Liver (tissue), 9 donors: ENCODE results near the gene MYL7. TPM values are rescaled to one million over a fixed set of nuclear protein-coding genes. Genes with fewer than 3 reads are reported as not detected.

Experiments
- DNase-seq: peaks from one replicate; pipeline ENCODE4 v3.0.0-alpha.2; 2017; ENCODE audit warnings: low spot score
- H3K27ac ChIP-seq, 2 donors: one replicate each; pipeline ENCODE4 v1.7.0; 2013; ENCODE audit warnings: inconsistent platforms in 2 of 2, low read length in 2 of 2, control low read depth in 1 of 2, low read depth in 1 of 2, mild to moderate bottlenecking in 1 of 2
- H3K27me3 ChIP-seq, 4 donors: one replicate each; pipeline versions ENCODE4 v1.6.1 to v1.7.0; 2013; ENCODE audit warnings: low read length in 3 of 4, inconsistent platforms in 1 of 4, mild to moderate bottlenecking in 1 of 4, moderate library complexity in 1 of 4; ENCODE audit not compliant: control insufficient read depth in 4 of 4, insufficient read depth in 4 of 4
- H3K36me3 ChIP-seq, 4 donors: one replicate each; pipeline versions ENCODE4 v1.6.1 to v1.7.0; 2013; ENCODE audit warnings: low read length in 3 of 4, mild to moderate bottlenecking in 3 of 4, low read depth in 1 of 4, moderate library complexity in 1 of 4; ENCODE audit not compliant: control insufficient read depth in 4 of 4, insufficient read depth in 3 of 4
- H3K4me1 ChIP-seq, 4 donors: one replicate each; pipeline versions ENCODE4 v1.6.1 to v1.7.0; 2013; ENCODE audit warnings: low read length in 3 of 4, mild to moderate bottlenecking in 3 of 4, moderate library complexity in 1 of 4; ENCODE audit not compliant: control insufficient read depth in 4 of 4, insufficient read depth in 4 of 4
- H3K4me3 ChIP-seq, 3 donors: one replicate each; pipeline versions ENCODE4 v1.6.1 to v1.7.0; 2013; ENCODE audit warnings: low read length in 3 of 3, control low read depth in 1 of 3, low read depth in 1 of 3, mild to moderate bottlenecking in 1 of 3
- H3K9ac ChIP-seq, 2 donors: one replicate each; pipeline ENCODE4 v1.7.0; 2013; ENCODE audit warnings: low read length in 2 of 2, mild to moderate bottlenecking in 2 of 2, moderate library complexity in 2 of 2, control low read depth in 1 of 2, low read depth in 1 of 2
- H3K9me3 ChIP-seq, 4 donors: one replicate each; pipeline versions ENCODE4 v1.6.1 to v1.7.0; 2013; ENCODE audit warnings: low read length in 3 of 4; ENCODE audit not compliant: control insufficient read depth in 4 of 4
- ATF3 ChIP-seq: IDR thresholded peaks from 2 replicates; pipeline ENCODE4 v1.6.1; 2016; ENCODE audit warnings: antibody characterized with exemption
- EGR1 ChIP-seq, 2 donors: IDR thresholded peaks; 2 replicates each; pipeline ENCODE4 v1.6.1; 2016 to 2018; ENCODE audit warnings: antibody characterized with exemption in 2 of 2, low read depth in 2 of 2
- FOXA1 ChIP-seq: IDR thresholded peaks from 2 replicates; pipeline ENCODE4 v1.6.1; 2016; ENCODE audit warnings: antibody characterized with exemption
- FOXA2 ChIP-seq: IDR thresholded peaks from 2 replicates; pipeline ENCODE4 v1.6.1; 2016; ENCODE audit warnings: antibody characterized with exemption
- GABPA ChIP-seq, 2 donors: IDR thresholded peaks in 1 of 2; conservative IDR thresholded peaks in 1 of 2; 2 replicates each; pipeline ENCODE4 v1.6.1; 2016; ENCODE audit warnings: antibody characterized with exemption in 2 of 2, mild to moderate bottlenecking in 1 of 2, moderate library complexity in 1 of 2
- HNF4A ChIP-seq, 2 donors: conservative IDR thresholded peaks; 2 replicates each; pipeline ENCODE4 v1.6.1; 2016; ENCODE audit warnings: antibody characterized with exemption in 2 of 2, mild to moderate bottlenecking in 2 of 2
- HNF4G ChIP-seq: IDR thresholded peaks from 2 replicates; pipeline ENCODE4 v1.6.1; 2016; ENCODE audit warnings: antibody characterized with exemption
- JUND ChIP-seq, 2 donors: IDR thresholded peaks; 2 replicates each; pipeline ENCODE4 v1.6.1; 2016; ENCODE audit warnings: antibody characterized with exemption in 2 of 2
- RAD21 ChIP-seq, 2 donors: IDR thresholded peaks; 2 replicates each; pipeline ENCODE4 v1.6.1; 2016; ENCODE audit warnings: antibody characterized with exemption in 2 of 2, mild to moderate bottlenecking in 2 of 2
- RXRA ChIP-seq, 2 donors: IDR thresholded peaks; 2 replicates each; pipeline ENCODE4 v1.6.1; 2017 to 2018; ENCODE audit warnings: antibody characterized with exemption in 2 of 2, mild to moderate bottlenecking in 1 of 2
- SP1 ChIP-seq: IDR thresholded peaks from 2 replicates; pipeline ENCODE4 v1.6.1; 2018; ENCODE audit warnings: antibody characterized with exemption, mild to moderate bottlenecking
- TAF1 ChIP-seq: conservative IDR thresholded peaks from 2 replicates; pipeline ENCODE4 v1.6.1; 2016; ENCODE audit warnings: antibody characterized with exemption, mild to moderate bottlenecking
- YY1 ChIP-seq: IDR thresholded peaks from 2 replicates; pipeline ENCODE4 v1.6.1; 2016; ENCODE audit warnings: antibody characterized with exemption, mild to moderate bottlenecking
- WGBS: extraction: QIAGEN DNeasy Blood & Tissue Kit; methylation state at CpG from one replicate; pipeline ENCODE4 v1.1.7; 2013; 5-methylcytosine and 5-hydroxymethylcytosine counted together
- polyA plus RNA-seq, 2 donors: library from polyadenylated mRNA; stranded (reverse) in 1 of 2; unstranded in 1 of 2; fragments of 200-250 nt in 1 of 2; fragments of >200 nt in 1 of 2; fragmentation: Nextera tagmentation in 1 of 2; extraction: Ambion mirVana in 1 of 2; gene quantifications; one replicate each; pipeline versions ENCODE4 v1.2.1 to v1.2.3, GENCODE V29; 2013 to 2015
- total RNA-seq, 2 donors: library from RNA; depleted of rRNA; stranded (reverse); fragments of >200 nt; gene quantifications; one replicate each; pipeline ENCODE4 v1.2.3, GENCODE V29; 2014
- TF ChIP-seq, protein P1 (sequence below): IDR thresholded peaks from 2 replicates; pipeline ENCODE4 v1.6.1; 2016; ENCODE audit warnings: antibody characterized with exemption, mild to moderate bottlenecking
- TF ChIP-seq, protein P2 (sequence below): IDR thresholded peaks from 2 replicates; pipeline ENCODE4 v1.6.1; 2016; ENCODE audit warnings: antibody characterized with exemption
- donor health status: healthy.
- donor health status: healthy.
- donor health status: healthy.
- donor health status: healthy.
- donor health status: healthy.

The MYL7 gene
- total and polyA plus RNA-seq, 4 donors = not detected

GRCh38 chr7:44107116-44107960 lies 33.8 kb downstream of the MYL7 start:
- H3K9ac ChIP-seq = no peak overlapping the region
- WGBS = 95% methylated on average over 18 of the region's 18 CpGs
- no peaks in the 10 kb centered on the region for H3K9me3 ChIP-seq
- no peak for DNase-seq
- no peaks in the 10 kb centered on the region for H3K36me3 ChIP-seq
- no peak overlapping the region for H3K4me3 ChIP-seq
- TF ChIP-seq, protein P1, sequence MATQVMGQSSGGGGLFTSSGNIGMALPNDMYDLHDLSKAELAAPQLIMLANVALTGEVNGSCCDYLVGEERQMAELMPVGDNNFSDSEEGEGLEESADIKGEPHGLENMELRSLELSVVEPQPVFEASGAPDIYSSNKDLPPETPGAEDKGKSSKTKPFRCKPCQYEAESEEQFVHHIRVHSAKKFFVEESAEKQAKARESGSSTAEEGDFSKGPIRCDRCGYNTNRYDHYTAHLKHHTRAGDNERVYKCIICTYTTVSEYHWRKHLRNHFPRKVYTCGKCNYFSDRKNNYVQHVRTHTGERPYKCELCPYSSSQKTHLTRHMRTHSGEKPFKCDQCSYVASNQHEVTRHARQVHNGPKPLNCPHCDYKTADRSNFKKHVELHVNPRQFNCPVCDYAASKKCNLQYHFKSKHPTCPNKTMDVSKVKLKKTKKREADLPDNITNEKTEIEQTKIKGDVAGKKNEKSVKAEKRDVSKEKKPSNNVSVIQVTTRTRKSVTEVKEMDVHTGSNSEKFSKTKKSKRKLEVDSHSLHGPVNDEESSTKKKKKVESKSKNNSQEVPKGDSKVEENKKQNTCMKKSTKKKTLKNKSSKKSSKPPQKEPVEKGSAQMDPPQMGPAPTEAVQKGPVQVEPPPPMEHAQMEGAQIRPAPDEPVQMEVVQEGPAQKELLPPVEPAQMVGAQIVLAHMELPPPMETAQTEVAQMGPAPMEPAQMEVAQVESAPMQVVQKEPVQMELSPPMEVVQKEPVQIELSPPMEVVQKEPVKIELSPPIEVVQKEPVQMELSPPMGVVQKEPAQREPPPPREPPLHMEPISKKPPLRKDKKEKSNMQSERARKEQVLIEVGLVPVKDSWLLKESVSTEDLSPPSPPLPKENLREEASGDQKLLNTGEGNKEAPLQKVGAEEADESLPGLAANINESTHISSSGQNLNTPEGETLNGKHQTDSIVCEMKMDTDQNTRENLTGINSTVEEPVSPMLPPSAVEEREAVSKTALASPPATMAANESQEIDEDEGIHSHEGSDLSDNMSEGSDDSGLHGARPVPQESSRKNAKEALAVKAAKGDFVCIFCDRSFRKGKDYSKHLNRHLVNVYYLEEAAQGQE = no peak
- TF ChIP-seq HNF4G (no peak), GABPA (IDR thresholded peaks at IDR 0.05 in 1 of 2, conservative IDR thresholded peaks at IDR 0.05 in 1 of 2) (no peak), HNF4A (conservative IDR thresholded peaks at IDR 0.05) (no peak), RAD21 (IDR thresholded peaks at IDR 0.05) (no peak)
- H3K4me1 ChIP-seq = peaks cover 0 to 7% (median 0%) of the 10 kb centered on the region in 4 donors
- H3K27ac ChIP-seq = no peak overlapping the region
- no peaks in the 10 kb centered on the region for H3K27me3 ChIP-seq

GRCh38 chr7:44106311-44107065 lies 34.6 kb downstream of the MYL7 start:
- H3K27ac ChIP-seq = no peak overlapping the region
- no peak overlapping the region for H3K4me3 ChIP-seq
- 89% methylated on average over 10 of the region's 10 CpGs for WGBS
- H3K27me3 ChIP-seq = no peaks in the 10 kb centered on the region
- H3K9ac ChIP-seq = no peak overlapping the region
- H3K36me3 ChIP-seq = no peaks in the 10 kb centered on the region
- H3K4me1 ChIP-seq = peaks cover 0 to 7% (median 0%) of the 10 kb centered on the region in 4 donors
- no peaks in the 10 kb centered on the region for H3K9me3 ChIP-seq
- TF ChIP-seq, protein P1 = no peak
- no peak for DNase-seq

- Histone ChIP-seq H3K9me3 (no peaks in the 10 kb centered on the region), H3K36me3 (no peaks in the 10 kb centered on the region), H3K9ac (no peak overlapping the region), H3K27ac (no peak overlapping the region), H3K4me3 (no peak overlapping the region), H3K27me3 (no peaks in the 10 kb centered on the region), H3K4me1 (peaks cover 0 to 7% (median 0%) of the 10 kb centered on the region in 4 donors)
- WGBS = 82% methylated on average over 2 of the region's 2 CpGs
- no peak for DNase-seq
- no peak for TF ChIP-seq HNF4A (conservative IDR thresholded peaks at IDR 0.05)
- no peak for TF ChIP-seq TAF1
- no peak for TF ChIP-seq SP1
- TF ChIP-seq RXRA (IDR thresholded peaks at IDR 0.05) = no peak
- no peak for TF ChIP-seq FOXA1
- no peak for TF ChIP-seq GABPA (IDR thresholded peaks at IDR 0.05 in 1 of 2, conservative IDR thresholded peaks at IDR 0.05 in 1 of 2)
- TF ChIP-seq FOXA2 = no peak
- TF ChIP-seq EGR1 (IDR thresholded peaks at IDR 0.05; ENCODE audit: low read depth in 2 of 2) = no peak
- no peak for TF ChIP-seq JUND (IDR thresholded peaks at IDR 0.05)
- TF ChIP-seq, protein P2, sequence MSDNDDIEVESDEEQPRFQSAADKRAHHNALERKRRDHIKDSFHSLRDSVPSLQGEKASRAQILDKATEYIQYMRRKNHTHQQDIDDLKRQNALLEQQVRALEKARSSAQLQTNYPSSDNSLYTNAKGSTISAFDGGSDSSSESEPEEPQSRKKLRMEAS = no peak
- TF ChIP-seq YY1 = no peak
- TF ChIP-seq ATF3 = no peak
- no peak for TF ChIP-seq RAD21 (IDR thresholded peaks at IDR 0.05)
Observed at GRCh38 chr7:44105832-44106231, 35.3 kb downstream of the MYL7 start.
